Posterior vena cava (tissue), 2 donors: Measurements from ENCODE around the gene PSORS1C1. TPM values are rescaled to one million over a fixed set of nuclear protein-coding genes. Genes with fewer than 3 reads are reported as not detected.

Experiments
- DNase-seq: peaks from one replicate; pipeline ENCODE4 v3.0.0-alpha.2; 2020; ENCODE audit warnings: low spot score
- intact Hi-C, 2 donors: fragments of 100-400 bp; cut with DNase I; formaldehyde crosslinking; loops; one replicate each; pipeline versions ENCODE4 v1.14.1 to v1.14.2; 2022 to 2023
- total RNA-seq, 2 donors: library from RNA; stranded (reverse); fragmentation: NEBNext Ultra II Directional; extraction: Animal tissue kit (Norgen Biotek cat#: 25700); gene quantifications; one replicate each; pipeline ENCODE4 v1.2.1, GENCODE V29; 2021
- donor health status: DM: yes; HTN: yes; CAD: no.
- donor health status: DM: yes; HTN: yes; CAD: no.

Gene PSORS1C1
- total RNA-seq, 2 donors from 2014 or later = 1.9 to 2.1 TPM

GRCh38 chr6:31092238-31092637 is 22.4 kb upstream of the PSORS1C1 start:
- no peak for DNase-seq
- intact Hi-C loops = loop anchor here in 1 of 2 donors (10.0 kb wide), 1 partner anchor 427 kb away; no protein-coding TSS in a partner anchor

GRCh38 chr6:31092769-31093505 is 21.7 kb upstream of the PSORS1C1 start:
- no peak for DNase-seq
- intact Hi-C loops = loop anchor here in 1 of 2 donors (10.0 kb wide), 1 partner anchor 428 kb away; no protein-coding TSS in a partner anchor

- no peak for DNase-seq
- intact Hi-C loops = loop anchor here in 1 of 2 donors (10.0 kb wide), 1 partner anchor 430 kb away; no protein-coding TSS in a partner anchor
Measured at GRCh38 chr6:31094389-31094881, 20.2 kb upstream of the PSORS1C1 start.

GRCh38 chr6:31096215-31096614 is 18.4 kb upstream of the PSORS1C1 start:
- intact Hi-C loops = loop anchor here in 1 of 2 donors (10.0 kb wide), 1 partner anchor 431 kb away; no protein-coding TSS in a partner anchor
- no peak for DNase-seq

GRCh38 chr6:31096656-31097055 is 17.9 kb upstream of the PSORS1C1 start:
- intact Hi-C loops = loop anchor here in 1 of 2 donors (10.0 kb wide), 1 partner anchor 432 kb away; no protein-coding TSS in a partner anchor
- DNase-seq = no peak

GRCh38 chr6:31098449-31098938 is 16.1 kb upstream of the PSORS1C1 start:
- intact Hi-C loops = loop anchor here in 1 of 2 donors (10.0 kb wide), 1 partner anchor 434 kb away; no protein-coding TSS in a partner anchor
- DNase-seq = no peak

- intact Hi-C loops = no loop called here
- no peak for DNase-seq
Measured at GRCh38 chr6:31103136-31103535, 11.5 kb upstream of the PSORS1C1 start.

GRCh38 chr6:31107052-31107451 is 7.5 kb upstream of the PSORS1C1 start:
- intact Hi-C loops = no loop called here

GRCh38 chr6:31110825-31111582 is 3.6 kb upstream of the PSORS1C1 start:
- intact Hi-C loops = no loop called here
- DNase-seq = no peak

More at GRCh38 chr6:31107052-31107451, 7.5 kb upstream of the PSORS1C1 start:
- DNase-seq = no peak

GRCh38 chr6:31111712-31112111 is 2.9 kb upstream of the PSORS1C1 start:
- DNase-seq = no peak
- intact Hi-C loops = no loop called here

- intact Hi-C loops = no loop called here
- no peak for DNase-seq
Measured at GRCh38 chr6:31112478-31112877, 2.1 kb upstream of the PSORS1C1 start, which contains the start of gene C6orf15. Gene C6orf15 (minus strand): TSS chr6:31112575. CDS start chr6:31112555, 20 bp downstream.

GRCh38 chr6:31113861-31114540 is 599 bp upstream of the PSORS1C1 start:
- no peak for DNase-seq
- intact Hi-C loops = no loop called here

- intact Hi-C loops = no loop called here
- peak; percentile 29 for DNase-seq
Measured at GRCh38 chr6:31114970-31115849, 610 bp downstream of the PSORS1C1 start.

GRCh38 chr6:31115941-31116560 is 1.5 kb downstream of the PSORS1C1 start:
- intact Hi-C loops = no loop called here
- DNase-seq = peak; percentile 74

- DNase-seq = peak; percentile 58
- intact Hi-C loops = no loop called here
Measured at GRCh38 chr6:31116661-31117385, 2.2 kb downstream of the PSORS1C1 start.

- peak; percentile 49 for DNase-seq
- intact Hi-C loops = no loop called here
Measured at GRCh38 chr6:31118178-31118577, 3.6 kb downstream of the PSORS1C1 start.
